Stimulated activated CD4-positive, alpha-beta T cell treated with anti-CD3 and anti-CD28 coated beads, Interleukin-2, amount 100 ng/mL, for 48 hours (primary cell): Measurements from ENCODE around the gene CEACAM3.
A peak's percentile ranks its signal among the peaks of the same experiment; 100 is the strongest.

Source experiments
- DNase-seq, 2 donors: peaks; one replicate each; pipeline ENCODE4 v3.0.0-alpha.2; 2020

CEACAM3 gene

DNA sequence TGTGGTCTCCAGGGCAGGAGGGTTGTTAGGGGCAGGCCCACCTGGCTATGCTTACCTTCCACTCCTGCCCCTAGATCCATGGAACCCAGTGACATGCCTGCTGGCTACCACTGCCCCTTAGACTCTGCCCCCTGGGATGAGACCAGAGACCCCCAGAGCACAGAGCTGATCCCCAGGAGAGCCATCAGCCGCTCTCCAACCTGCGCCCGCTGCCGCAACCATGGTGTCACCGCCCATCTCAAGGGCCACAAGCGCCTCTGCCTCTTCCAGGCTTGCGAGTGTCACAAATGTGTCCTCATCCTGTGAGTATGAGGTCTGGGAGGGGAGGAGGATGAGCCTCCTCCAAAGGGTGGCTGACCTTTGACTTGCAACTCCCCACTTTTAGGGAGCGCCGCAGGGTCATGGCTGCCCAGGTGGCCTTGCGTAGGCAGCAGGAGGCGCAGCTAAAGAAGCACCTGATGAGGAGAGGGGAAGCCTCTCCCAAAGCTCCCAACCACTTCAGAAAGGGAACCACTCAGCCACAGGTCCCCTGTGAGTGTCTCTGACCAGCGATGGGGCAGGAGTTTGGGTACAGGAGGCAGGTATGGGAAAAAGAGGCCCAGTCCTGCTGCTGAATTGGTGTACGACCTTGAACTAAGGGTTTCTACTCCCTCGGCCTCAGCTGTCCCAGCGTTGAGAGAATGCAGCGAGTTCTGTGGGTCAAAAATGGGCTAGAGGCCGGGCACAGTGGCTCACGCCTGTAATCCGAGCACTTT, 51.1 kb downstream of the CEACAM3 start:
- no peak for DNase-seq

DNA sequence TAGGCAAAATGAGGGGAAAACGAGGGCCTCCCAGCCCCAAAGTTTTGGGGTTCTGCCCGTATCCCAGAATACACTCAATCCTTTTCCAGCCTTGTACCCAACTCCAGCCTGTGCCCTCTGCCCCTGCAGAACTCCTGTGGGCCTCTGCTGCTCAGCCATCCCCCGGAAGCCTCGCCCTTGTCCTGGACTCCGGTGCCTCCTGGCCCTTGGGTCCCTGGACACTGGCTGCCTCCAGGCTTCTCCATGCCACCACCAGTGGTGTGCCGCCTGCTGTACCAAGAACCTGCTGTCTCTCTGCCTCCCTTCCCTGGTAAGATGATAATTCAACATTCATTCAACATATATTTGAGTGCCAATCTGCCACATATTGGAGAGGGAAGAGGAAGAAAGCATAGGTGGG, 52.3 kb downstream of the CEACAM3 start:
- DNase-seq = no peak

DNA sequence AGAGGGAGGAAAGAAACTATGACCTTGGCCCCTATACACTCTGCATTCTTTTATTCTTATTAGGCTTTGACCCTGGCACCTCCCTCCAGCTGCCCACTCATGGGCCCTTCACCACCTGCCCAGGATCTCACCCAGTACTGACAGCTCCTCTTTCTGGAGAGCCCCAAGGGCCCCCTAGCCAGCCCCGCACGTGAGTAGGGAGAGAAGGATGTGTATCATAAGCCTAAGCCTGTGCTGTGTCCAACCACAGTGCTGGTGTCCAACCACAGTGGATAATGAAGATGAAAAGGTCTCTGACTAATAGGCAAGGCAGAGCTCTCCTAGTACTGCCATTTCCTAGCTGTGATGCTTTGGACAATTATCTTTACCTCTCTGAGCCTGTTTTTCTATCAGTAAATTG, 52.7 kb downstream of the CEACAM3 start:
- no peak for DNase-seq

DNA sequence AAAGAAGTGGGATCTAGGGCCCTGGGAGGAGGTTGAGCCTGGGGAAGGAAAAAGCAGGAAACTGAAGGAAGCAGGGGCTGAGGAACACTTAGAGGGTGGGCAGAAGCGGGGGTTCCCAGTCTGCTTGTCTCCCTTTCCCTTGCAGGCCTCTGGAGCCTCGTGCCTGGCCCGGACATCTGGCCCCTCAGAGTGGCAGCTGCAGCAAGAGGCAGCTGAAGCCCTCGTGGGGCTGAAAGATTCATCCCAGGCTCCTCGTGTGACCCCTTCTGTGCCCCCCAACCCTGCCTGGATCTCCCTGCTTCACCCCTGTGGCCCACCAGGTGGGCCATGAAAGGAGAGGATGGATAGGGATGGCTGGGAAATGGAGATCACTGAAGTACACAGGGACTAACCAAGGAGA, 54.0 kb downstream of the CEACAM3 start:
- DNase-seq = no peak

DNA sequence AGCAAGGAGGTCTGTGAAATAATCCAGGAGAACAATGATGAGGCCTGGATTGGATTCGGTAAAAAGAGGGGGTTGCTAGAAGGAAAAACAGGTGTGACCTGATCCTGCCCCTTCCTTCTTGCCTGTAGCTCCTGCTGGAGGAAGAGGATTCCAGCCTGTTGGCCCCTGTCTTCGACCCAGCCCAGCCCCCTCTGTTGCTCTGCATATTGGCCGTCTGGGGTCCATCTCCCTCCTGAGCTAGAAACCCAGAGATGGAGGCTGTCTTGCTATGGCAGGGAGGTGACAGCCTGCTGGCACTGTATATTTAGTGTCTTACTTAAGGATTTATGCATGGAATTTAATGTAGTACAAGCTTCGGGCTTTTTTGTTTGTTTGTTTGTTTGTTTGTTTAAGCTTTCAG, 55.1 kb downstream of the CEACAM3 start:
- no peak for DNase-seq

DNA sequence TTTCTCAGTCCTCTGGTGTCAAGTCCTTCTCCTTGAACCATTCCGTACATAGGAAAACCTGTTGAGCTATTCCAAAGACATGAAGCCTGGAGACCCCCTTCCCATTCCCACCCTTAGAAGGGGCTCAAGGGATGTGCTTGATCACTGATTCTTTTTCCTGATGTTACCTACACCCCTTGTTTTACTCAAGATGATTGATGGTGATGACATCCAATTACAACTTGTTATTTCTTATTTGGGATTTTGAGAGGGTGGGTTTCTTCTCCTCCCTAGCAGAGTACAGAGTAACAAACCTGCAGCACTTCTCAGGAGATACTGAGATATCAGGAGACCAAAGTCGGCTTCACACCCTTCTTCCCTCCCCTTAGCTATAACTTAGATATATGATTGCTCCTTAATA, 57.0 kb downstream of the CEACAM3 start:
- no peak for DNase-seq

DNA sequence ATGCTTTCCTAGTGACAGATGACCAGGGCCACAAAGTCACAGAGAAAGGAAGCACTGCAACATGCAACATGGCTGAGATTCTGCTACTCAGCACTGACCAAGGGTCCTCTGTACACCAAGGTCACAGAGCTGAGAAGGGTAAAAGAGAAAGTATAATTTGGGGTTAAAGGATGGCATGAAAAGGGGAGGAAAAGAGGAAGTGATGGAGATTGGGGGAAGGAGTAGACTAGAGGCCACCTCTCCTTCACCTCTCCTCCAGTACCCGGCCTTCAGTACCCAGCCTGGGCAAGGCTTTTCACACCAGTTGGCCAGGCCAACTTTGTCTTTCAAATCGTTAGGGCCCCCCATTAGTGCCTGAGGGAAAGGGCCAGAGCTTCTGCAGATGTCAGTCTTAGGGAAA, 57.4 kb downstream of the CEACAM3 start:
- DNase-seq = no peak

DNA sequence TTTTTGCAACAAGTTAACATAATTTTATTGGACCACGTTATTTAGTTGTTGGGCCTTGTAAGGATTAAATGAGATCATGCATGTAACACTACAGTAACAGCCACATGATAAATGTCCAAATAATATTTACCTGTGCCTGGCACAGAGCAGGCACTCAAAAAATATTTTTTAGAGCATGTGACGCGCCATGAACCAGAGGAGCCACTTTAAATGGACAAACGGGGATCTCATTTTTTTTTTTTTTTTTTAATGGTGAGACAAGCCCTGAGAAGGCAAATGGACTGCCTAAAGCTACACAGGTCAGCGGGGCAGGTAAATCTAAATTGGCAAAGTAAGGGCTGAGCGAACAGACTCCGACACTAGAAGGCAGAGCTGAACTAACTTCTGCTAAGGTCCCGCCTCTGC, 62.8 kb downstream of the CEACAM3 start:
- no peak for DNase-seq

DNA sequence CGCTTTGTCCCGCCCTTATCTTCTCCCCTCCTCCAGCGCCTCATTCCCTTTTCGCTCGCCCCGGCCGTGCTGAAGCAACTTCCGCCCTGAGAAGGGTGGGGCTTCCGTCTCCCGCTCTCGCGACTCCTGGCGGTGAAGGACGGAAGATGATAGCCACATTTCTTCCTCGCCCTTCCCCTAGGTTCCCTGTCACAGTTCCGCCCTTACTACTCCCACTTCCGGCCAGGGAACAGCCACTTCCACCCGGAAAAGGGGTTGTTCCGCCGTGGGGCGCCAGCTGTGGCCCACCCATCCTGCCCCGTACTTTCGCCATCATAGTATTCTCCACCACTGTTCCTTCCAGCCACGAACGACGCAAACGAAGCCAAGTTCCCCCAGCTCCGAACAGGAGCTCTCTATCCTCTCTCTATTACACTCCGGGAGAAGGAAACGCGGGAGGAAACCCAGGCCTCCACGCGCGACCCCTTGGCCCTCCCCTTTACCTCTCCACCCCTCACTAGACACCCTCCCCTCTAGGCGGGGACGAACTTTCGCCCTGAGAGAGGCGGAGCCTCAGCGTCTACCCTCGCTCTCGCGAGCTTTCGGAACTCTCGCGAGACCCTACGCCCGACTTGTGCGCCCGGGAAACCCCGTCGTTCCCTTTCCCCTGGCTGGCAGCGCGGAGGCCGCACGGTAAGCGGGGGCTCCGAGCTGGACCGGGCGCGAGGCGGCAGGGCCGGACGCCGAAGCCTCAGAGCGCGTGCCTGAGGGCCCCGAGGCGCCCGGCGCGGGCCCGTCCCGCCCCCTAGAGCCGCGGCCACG, 63.4 kb downstream of the CEACAM3 start, which contains the start of gene RPS19:
Gene RPS19 (plus strand): TSS at position 638 of the 801 bp plus-strand sequence. CDS start 520 bp downstream, outside the sequence.
- DNase-seq = peak; percentile 98

DNA sequence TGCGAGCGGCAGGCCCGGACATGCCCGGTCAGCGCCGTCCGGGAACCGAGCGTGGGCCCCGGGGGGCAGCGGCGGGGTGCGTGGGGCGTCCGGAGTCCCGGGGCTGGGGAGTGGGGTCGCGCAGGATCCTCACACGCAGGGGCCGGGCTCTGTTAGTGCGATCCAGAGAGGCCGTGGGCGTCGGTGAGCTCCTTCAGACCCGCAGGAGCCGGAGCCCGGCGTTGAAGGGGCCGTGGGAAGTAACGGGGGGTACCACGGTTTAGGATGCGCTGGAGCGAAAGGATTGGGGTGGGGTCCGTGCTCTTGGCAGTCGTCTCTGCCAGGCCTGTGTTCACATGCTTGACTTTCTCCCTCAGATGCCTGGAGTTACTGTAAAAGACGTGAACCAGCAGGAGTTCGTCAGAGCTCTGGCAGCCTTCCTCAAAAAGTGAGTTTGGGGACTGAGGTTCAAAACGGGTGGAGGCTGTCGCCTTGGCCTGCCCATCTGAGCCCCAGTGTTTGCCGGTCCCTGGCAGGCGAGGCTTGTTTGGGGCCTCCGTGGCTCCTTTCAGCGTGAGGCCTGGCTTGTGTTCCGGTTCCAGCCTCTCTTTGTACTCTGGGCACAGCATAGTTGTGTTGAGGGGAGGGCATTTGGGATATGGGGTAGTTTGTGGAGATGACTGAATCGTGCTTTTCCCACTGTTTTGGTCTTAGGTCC, 64.2 kb downstream of the CEACAM3 start:
- DNase-seq = no peak
